GM21717 (cell line): Measurements from ENCODE around the gene GLDC.
"Not testable (repeated sequence)": the region's sequence is repeated elsewhere in the genome, so short reads cannot be mapped to it uniquely, and the experiment has no call there.

ENCODE experiments used
- ATAC-seq: cut with Tn5 transposase; IDR thresholded peaks from one replicate; pipeline ENCODE4 v1.9.1; 2021; ENCODE audit warnings: mild to moderate bottlenecking, moderate library complexity; ENCODE audit not compliant: unreplicated experiment

Gene GLDC

GRCh38 chr9:6645355-6646292, at the start of gene GLDC:
Gene GLDC (minus strand): TSS chr9:6645729. CDS start chr9:6645499, 230 bp downstream.
- ATAC-seq = peak; percentile 90

GRCh38 chr9:6692881-6693361, 47.4 kb upstream of the GLDC start:
- no peak for ATAC-seq

GRCh38 chr9:6692433-6692832, 46.9 kb upstream of the GLDC start:
- ATAC-seq = no peak

GRCh38 chr9:6690675-6691070, 45.1 kb upstream of the GLDC start:
- not testable (repeated sequence) for ATAC-seq

- no peak for ATAC-seq
Measured at GRCh38 chr9:6689893-6690674, 44.6 kb upstream of the GLDC start.

- ATAC-seq = no peak
Measured at GRCh38 chr9:6687180-6687579, 41.7 kb upstream of the GLDC start.

GRCh38 chr9:6686396-6686795, 40.9 kb upstream of the GLDC start:
- no peak for ATAC-seq

GRCh38 chr9:6681957-6682501, 36.5 kb upstream of the GLDC start:
- ATAC-seq = no peak

GRCh38 chr9:6681147-6681956, 35.8 kb upstream of the GLDC start:
- peak; percentile 77 for ATAC-seq

- peak; percentile 25 for ATAC-seq
Measured at GRCh38 chr9:6680797-6681146, 35.2 kb upstream of the GLDC start.

- no peak for ATAC-seq
Measured at GRCh38 chr9:6677803-6678202, 32.3 kb upstream of the GLDC start.

- ATAC-seq = no peak
Measured at GRCh38 chr9:6676254-6676921, 30.9 kb upstream of the GLDC start.

- no peak for ATAC-seq
Measured at GRCh38 chr9:6675268-6675667, 29.7 kb upstream of the GLDC start.

- ATAC-seq = no peak
Measured at GRCh38 chr9:6673326-6674025, 27.9 kb upstream of the GLDC start.

- no peak for ATAC-seq
Measured at GRCh38 chr9:6672118-6672517, 26.6 kb upstream of the GLDC start.

- ATAC-seq = no peak
Measured at GRCh38 chr9:6671416-6671815, 25.9 kb upstream of the GLDC start.

- ATAC-seq = no peak
Measured at GRCh38 chr9:6669881-6670280, 24.4 kb upstream of the GLDC start.

GRCh38 chr9:6667633-6668280, 22.2 kb upstream of the GLDC start:
- ATAC-seq = no peak

- ATAC-seq = no peak
Measured at GRCh38 chr9:6667080-6667479, 21.6 kb upstream of the GLDC start.
